GM19324 (cell line): ENCODE results near the gene SPEM3.
"Not testable (repeated sequence)": the region's sequence is repeated elsewhere in the genome, so short reads cannot be mapped to it uniquely, and the experiment has no call there.

Source experiments
- ATAC-seq: cut with Tn5 transposase; IDR thresholded peaks from one replicate; pipeline ENCODE4 v1.9.1; 2021; ENCODE audit warnings: mild to moderate bottlenecking, moderate library complexity; ENCODE audit not compliant: unreplicated experiment, low FRiP score

SPEM3 gene

GRCh38 chr17:7468290-7468689, 39.6 kb downstream of the SPEM3 start:
- no peak for ATAC-seq

DNA sequence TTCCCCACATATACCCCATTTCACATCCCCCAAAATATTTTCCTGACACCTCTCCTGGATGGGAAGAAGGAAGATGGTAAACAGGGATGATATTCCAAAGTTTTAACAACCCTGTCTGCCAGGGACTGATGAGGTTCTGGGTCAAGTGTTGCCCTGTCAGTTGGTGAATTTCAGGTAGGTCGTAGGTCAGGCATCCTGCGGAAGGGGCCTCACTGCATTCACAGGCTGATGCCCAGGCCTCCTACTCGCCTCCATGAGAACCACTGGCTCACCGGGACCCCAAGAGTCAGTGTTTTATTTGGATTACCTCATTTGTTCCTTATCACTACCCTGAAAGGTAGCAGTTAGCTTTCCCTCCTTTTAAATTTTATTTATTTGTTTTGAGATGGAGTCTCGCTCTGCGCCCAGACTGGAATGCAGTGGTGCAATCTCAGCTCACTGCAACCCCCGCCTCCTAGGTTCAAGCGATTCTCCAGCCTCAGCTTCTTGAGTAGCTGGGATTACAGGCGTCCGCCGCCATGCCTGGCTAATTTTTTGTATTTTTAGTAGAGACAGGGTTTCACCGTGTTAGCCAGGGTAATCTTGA, 40.2 kb downstream of the SPEM3 start:
- ATAC-seq = no peak

DNA sequence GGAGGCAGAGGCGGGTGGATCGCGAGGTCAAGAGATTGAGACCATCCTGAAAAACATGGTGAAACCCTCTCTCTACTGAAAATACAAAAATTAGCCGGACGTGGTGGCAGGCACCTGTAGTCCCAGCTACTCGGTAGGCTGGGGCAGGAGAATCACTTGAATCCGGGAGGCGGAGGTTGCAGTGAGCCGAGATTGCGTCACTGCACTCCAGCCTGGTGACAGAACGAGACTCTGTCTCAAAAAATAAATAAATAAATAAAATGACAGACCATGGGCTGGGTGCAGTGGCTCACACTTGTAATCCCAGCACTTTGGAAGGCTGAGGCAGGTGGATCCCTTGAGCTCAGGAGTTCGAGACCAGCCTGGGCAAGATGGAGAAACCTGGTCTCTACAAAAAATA, 41.2 kb downstream of the SPEM3 start:
- ATAC-seq = not testable (repeated sequence)

DNA sequence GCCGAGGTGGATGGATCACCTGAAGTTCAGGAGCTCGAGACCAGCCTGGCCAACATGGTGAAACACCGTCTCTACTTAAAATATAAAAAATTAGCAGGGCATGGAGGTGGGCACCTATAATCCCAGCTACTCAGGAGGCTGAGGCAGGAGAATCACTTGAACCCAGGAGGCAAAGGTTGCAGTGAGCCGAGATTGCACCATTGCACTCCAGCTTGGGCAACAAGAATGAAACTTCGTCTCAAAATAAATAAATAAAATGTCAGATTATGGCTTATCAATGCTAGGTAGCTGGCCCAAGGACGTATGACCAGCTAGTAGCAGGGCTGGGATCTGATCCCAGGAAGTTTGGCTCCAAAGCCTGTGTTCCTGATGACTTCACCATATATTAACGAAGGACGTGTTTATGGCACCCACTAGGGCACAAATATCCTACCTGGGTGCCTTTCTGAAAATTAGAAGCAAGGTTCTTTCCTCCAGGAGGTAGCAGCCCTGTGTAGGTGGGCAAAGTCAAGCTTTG, 41.9 kb downstream of the SPEM3 start:
- not testable (repeated sequence) for ATAC-seq

DNA sequence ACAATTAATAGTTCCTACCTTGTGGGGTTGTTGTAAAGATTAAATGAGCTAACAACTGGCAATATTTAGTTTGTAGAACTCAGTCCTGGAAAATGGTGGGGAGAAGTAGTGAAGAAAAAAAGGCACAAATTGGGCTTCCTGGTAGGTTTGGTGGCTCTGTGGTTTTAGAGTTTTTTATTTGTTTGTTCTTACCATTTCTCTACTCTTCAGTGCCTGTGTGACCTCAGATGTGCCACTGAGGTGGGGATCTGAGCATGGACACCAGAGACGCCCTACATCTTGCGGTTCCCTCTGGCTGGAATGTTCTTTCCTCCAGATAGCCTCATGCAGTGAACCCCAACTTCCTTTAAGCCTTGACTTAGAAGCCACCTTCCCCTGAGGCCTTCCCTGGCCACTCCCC, 43.1 kb downstream of the SPEM3 start:
- no peak for ATAC-seq

DNA sequence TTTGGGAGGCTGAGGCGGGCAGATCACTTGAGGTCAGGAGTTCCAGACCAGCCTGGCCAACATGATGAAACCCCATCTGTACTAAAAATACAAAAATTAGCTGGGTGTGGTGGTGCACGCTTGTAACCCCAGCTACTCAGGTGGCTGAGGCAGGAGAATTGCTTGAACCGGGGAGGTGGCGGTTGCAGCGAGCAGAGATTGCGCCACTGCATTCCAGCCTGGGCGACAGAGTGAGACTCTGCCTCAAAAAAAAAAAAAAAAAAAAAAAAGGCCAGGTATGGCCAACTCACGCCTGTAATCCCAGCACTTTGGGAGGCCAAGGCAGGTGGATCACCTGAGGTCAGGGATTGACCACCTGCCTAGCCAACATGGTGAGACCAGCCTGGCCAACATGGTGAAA, 46.1 kb downstream of the SPEM3 start:
- not testable (repeated sequence) for ATAC-seq

- no peak for ATAC-seq
Measured at GRCh38 chr17:7475764-7476422, 47.2 kb downstream of the SPEM3 start.

- ATAC-seq = no peak
Measured at GRCh38 chr17:7476494-7476893, 47.8 kb downstream of the SPEM3 start.

DNA sequence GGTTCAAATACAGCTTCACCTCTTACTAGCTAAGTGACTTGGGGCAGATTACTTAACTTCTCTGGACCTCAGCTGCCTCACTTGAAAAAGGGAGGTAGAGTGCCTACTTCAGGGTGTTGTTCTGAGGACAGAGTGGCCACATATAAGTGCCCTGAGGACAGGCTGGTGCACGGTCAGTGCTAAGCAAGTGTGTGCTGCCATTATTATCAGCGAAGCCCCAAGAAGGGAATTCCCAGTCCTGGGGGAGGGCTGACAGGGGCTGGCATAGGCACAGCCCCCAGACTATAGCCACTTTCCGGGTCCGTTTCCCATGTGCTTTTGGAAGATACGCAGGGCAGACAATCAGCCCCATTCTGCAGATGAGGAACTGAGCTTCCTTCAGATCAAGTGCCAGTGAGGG, 48.3 kb downstream of the SPEM3 start:
- ATAC-seq = no peak

DNA sequence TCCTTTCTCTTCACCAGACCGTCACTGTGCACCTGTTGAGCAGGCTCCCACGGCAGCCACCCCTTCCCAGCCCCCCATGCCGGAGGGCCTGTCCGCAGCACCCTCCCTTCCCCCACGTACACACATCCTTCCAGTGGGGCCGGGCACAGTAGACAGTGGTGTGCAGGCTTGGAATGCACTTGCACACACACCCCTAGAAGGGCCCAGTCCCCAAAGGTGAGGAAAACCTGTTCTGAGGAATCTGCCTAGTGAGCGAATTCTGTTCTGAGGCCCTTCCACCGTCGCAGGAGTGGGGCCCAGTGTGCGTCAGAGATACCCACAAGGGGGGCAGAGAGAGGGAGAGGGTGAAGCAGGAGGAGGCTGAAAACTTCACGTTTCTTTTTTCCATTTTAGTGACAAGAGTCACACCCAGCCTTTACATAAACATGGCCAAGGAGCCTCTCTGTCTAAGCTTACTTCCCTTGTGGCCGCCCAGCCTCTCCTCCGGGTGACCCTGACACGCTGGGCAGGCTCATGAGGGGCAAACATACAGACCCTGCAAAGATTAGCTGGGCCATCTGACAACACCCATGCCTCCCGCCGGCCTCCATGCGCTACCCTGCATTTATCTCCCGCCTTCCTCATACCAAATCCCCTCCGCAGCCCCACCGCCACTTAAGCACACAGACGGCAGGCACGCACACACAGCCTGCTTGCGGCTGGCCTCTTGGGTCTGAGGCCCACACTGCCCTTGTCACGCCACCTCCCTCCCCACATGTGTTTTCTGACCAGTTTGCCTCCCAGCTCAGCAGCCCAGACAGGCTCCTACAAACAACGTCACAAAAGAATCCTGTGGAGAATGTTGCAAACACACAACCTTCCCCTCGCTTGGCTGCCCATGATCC, 49.0 kb downstream of the SPEM3 start:
- no peak for ATAC-seq

DNA sequence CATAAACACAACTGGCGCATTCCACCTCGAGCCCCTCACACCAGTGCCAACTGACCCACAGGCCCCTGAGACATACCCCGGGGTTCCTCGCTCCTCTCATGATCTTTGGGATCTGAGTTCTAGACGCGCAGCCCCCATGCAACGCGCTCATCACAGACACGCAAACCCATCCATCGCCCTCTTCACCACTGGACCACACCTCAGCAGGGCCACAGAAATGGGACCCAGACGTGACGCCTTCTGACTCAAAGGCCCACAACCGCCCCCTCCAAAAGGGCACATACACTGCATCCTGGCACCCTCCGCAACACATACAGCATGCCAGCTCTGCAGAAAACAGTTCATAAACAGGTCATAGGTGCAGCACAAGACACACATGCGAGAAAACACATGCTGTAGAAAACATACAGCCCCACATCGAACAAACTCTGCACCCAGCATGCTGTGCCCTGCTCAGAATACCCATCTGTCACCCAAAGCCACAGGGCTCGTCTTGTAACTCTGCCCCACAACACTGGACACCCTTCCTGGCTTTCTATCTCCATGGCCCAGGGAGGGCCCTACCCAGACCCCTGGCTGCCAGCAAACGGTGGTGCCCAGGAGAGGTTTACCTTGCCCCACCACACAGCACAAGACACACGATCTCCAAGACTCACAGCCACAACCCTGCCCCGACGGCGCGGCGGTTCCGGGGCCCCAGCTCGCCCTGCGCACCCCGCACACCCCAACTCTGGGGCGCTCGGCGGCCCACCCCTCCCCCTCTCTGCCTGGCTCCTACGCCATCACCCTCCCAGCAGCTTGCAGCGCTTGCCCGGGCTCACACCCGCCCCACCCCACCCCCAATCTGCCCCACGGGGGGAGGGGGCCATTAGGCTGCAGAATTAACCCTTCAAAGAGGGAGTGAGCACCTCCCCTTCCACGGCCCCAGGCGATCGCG, 49.9 kb downstream of the SPEM3 start:
- no peak for ATAC-seq

GRCh38 chr17:7479213-7480088, 50.8 kb downstream of the SPEM3 start, which contains the start of gene ZBTB4:
TSS of gene ZBTB4 (minus strand) at chr17:7479631. CDS start at chr17:7466801, 12,830 bp downstream.
- ATAC-seq = no peak

DNA sequence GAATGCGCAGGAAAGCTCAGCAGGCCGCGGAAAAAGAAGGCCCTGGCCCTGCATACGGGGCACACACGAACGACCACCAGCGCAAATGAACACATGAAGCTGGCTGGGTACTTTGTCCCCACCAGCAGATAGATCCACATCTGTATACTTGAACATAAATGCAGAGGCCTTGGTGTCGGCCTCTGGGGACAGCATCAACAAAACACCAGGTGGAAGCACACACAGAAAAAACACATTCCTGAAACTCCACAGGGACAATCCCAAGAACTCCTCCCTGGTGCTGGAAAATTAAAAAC, 51.4 kb downstream of the SPEM3 start:
- no peak for ATAC-seq

GRCh38 chr17:7481275-7481674, 52.6 kb downstream of the SPEM3 start, which contains the start of gene SLC35G6:
TSS of gene SLC35G6 (plus strand) at chr17:7481446. CDS start at chr17:7481517, 71 bp downstream.
- ATAC-seq = not testable (repeated sequence)

DNA sequence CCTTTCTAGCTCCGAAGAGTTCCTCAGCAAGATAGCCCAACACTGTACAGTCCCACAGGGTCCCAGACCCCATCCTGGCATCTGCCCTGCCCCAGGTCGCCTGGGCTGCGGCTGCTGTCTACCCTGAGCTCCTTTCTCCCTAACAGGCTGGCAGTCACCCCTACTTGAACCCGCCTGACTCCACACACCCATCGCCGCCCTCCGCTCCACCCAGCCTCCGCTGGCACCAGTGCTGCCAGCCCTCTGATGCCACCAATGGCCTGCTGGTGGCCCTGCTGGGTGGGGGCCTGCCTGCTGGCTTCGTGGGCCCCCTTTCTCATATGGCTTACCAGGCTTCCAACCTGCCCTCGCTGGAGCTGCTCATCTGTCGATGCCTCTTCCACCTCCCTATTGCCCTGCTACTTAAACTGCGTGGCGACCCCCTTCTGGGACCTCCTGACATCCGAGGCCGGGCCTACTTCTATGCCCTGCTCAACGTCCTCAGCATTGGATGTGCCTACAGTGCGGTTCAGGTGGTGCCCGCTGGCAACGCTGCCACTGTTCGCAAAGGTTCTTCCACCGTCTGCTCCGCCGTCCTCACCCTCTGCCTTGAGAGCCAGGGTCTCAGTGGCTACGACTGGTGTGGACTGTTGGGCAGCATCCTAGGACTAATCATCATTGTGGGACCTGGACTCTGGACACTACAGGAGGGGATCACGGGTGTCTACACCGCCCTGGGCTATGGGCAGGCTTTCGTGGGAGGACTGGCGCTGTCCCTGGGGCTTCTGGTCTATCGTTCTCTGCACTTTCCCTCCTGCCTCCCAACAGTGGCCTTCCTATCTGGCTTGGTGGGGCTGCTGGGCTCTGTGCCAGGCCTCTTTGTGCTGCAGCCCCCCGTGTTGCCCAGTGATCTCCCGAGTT, 53.4 kb downstream of the SPEM3 start:
- not testable (repeated sequence) for ATAC-seq
